Body of pancreas (tissue), 4 donors: Measurements from ENCODE around the gene AIM2. TPM values are rescaled to one million over a fixed set of nuclear protein-coding genes. Genes with fewer than 3 reads are reported as not detected.
"Not testable (repeated sequence)": the region's sequence is repeated elsewhere in the genome, so short reads cannot be mapped to it uniquely, and the experiment has no call there.

ENCODE experiments used
- ATAC-seq: fragments of 150-250 bp; one replicate; pipeline ENCODE4 v1.9.1; 2016
- DNase-seq, 4 donors: peaks; one replicate each; pipeline ENCODE4 v3.0.0-alpha.2; 2019
- H3K27ac ChIP-seq, 4 donors: fragments of 200-600 bp; sonication (generic); 1 replicate in 3 of 4; 2 replicates in 1 of 4; pipeline versions ENCODE4 v1.5.1 to v1.6.1; 2016 to 2019; ENCODE audit warnings: mild to moderate bottlenecking in 1 of 4, mixed read lengths in 1 of 4, moderate library complexity in 1 of 4
- H3K27me3 ChIP-seq, 2 donors: fragments of 200-600 bp; sonication (generic); one replicate each; pipeline ENCODE4 v1.6.0; 2016; ENCODE audit warnings: mild to moderate bottlenecking in 1 of 2
- H3K36me3 ChIP-seq, 2 donors: fragments of 200-600 bp; sonication (generic); replicated peaks in 1 of 2; 2 replicates each; pipeline ENCODE4 v1.5.1; 2016; ENCODE audit warnings: low read depth in 2 of 2; ENCODE audit not compliant: insufficient read depth in 1 of 2
- H3K4me1 ChIP-seq: fragments of 200-600 bp; sonication (generic); one replicate; pipeline ENCODE4 v1.6.0; 2016
- H3K4me3 ChIP-seq, 2 donors: fragments of 200-600 bp; sonication (generic); 1 replicate in 1 of 2; 2 replicates in 1 of 2; pipeline ENCODE4 v1.5.1; 2016 to 2019
- H3K9me3 ChIP-seq, 3 donors: fragments of 200-600 bp; sonication (generic); 1 replicate in 2 of 3; 2 replicates in 1 of 3; pipeline ENCODE4 v1.5.1; 2016
- CTCF ChIP-seq, 7 experiments: fragments of 450-650 bp in 4 of 7; fragments of 200-600 bp in 3 of 7; sonication (generic) in 3 of 7; IDR thresholded peaks; one replicate each; pipeline ENCODE4 v1.5.1; 2016 to 2019; ENCODE audit warnings: antibody characterized with exemption in 7 of 7
- POLR2A ChIP-seq, 3 donors: fragments of 450-650 bp; IDR thresholded peaks; one replicate each; pipeline ENCODE4 v1.6.1; 2016; ENCODE audit warnings: antibody characterized with exemption in 3 of 3, mild to moderate bottlenecking in 2 of 3
- WGBS, 2 donors: methylation state at CpG; one replicate each; pipeline ENCODE4 v1.1.5; 2017; 5-methylcytosine and 5-hydroxymethylcytosine counted together
- intact Hi-C: fragments of 100-400 bp; cut with DNase I; formaldehyde crosslinking; loops from one replicate; pipeline ENCODE4 v1.15.1; 2023
- total RNA-seq, 2 donors: library from RNA; depleted of rRNA; stranded (reverse); fragments of >200 nt; gene quantifications; one replicate each; pipeline ENCODE4 v1.1.0, GENCODE V29; 2016

Gene AIM2
- total RNA-seq, 2 donors from 2014 or later = not detected

DNA sequence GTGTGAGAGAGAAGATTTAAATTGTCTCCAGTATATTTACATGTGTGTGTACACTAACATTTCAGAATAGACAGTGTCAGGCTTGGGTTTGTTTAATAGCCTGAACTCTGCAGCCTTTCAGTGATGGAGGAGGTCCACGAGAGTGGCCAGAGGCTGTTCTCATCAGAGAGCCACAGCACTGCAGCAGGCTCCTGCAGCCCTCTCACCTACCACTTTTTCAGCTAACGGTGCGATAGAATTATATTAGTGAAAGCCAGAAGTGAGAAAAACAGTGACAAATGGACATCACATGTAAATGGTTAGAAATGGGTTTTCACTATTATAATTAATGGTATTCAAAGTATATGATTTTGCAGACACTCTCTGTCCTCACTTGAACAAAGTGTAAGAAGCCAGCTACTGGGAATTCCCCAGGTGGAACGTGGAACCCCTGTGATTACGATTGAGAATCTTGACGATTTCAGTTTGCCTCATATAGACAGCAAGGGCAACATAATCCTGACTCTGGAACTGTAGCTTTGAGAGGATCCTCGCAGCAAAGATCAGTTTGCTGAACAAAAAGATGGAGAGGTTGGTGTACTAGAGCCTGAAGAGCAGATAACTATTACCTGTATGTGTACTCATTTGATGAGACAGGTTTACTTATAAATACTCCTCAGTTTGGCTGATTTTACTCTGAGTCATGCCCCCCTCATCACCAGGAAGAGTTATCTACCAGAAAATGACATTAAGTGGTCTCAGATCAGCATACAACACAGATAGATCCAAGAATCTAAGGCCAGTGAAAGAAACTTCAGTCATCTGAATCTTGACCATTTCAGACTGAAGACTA is 35.5 kb downstream of the AIM2 start:
- Histone ChIP-seq H3K4me1 (no peaks in the 10 kb centered on the region), H3K27ac (no peak overlapping the region), H3K4me3 (no peak overlapping the region), H3K36me3 (no peaks in the 10 kb centered on the region), H3K27me3 (no peaks in the 10 kb centered on the region), H3K9me3 (no peaks in the 10 kb centered on the region)
- intact Hi-C loops = no loop called here
- TF ChIP-seq POLR2A (IDR thresholded peaks at IDR 0.05) = no peak
- no peak for TF ChIP-seq CTCF (IDR thresholded peaks at IDR 0.05)
- 61 to 65% methylated on average over 7 of the region's 7 CpGs for WGBS, 2 donors
- DNase-seq (no peak), ATAC-seq (no peak)

- WGBS, 2 donors = 62 to 69% methylated on average over 1 of the region's 1 CpG
- H3K4me1 ChIP-seq = no peaks in the 10 kb centered on the region
- no peaks in the 10 kb centered on the region for H3K27me3 ChIP-seq
- ATAC-seq = no peak
- no peaks in the 10 kb centered on the region for H3K9me3 ChIP-seq
- no peak for DNase-seq
- no peaks in the 10 kb centered on the region for H3K36me3 ChIP-seq
- intact Hi-C loops = no loop called here
- no peak overlapping the region for H3K4me3 ChIP-seq
- TF ChIP-seq POLR2A (IDR thresholded peaks at IDR 0.05) (no peak), CTCF (IDR thresholded peaks at IDR 0.05) (no peak)
- H3K27ac ChIP-seq = no peak overlapping the region
Measured at GRCh38 chr1:159040206-159040605, 36.4 kb downstream of the AIM2 start.

DNA sequence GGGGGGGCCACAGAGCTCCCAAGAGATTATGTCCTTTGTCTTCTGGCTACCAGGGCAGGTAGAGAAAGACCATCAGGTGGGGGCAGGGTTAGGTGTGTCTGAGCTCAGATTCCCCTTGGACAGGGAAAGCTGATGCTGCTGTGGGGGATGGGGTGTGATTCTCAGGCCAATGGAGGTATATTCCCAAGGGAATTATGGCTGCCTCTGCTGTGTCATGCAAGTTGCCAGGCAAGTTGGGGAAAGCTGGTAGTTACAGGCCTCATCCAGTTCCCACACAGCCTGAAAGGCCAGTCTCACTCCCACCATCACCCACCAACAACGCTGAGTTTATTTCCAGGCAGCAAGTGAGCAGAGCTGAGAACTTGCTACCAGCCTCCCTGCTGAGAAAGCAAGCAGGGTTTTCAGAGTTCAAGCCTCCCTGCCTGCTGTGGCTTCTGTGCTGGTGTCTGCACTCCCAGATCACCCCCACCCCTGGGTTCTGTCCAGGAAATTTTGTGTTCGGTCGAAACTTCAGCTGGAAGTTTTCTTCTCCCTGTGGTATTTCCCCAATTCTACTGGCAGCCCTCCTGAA is 45.6 kb downstream of the AIM2 start:
- Histone ChIP-seq H3K9me3 (no peaks in the 10 kb centered on the region), H3K27me3 (no peaks in the 10 kb centered on the region), H3K27ac (no peak overlapping the region), H3K4me1 (no peaks in the 10 kb centered on the region), H3K4me3 (no peak overlapping the region), H3K36me3 (no peaks in the 10 kb centered on the region)
- intact Hi-C loops = no loop called here
- TF ChIP-seq CTCF (IDR thresholded peaks at IDR 0.05) = no peak
- no peak for TF ChIP-seq POLR2A (IDR thresholded peaks at IDR 0.05)
- no peak for ATAC-seq
- 49 to 51% methylated on average over 3 of the region's 3 CpGs for WGBS, 2 donors
- DNase-seq = no peak

DNA sequence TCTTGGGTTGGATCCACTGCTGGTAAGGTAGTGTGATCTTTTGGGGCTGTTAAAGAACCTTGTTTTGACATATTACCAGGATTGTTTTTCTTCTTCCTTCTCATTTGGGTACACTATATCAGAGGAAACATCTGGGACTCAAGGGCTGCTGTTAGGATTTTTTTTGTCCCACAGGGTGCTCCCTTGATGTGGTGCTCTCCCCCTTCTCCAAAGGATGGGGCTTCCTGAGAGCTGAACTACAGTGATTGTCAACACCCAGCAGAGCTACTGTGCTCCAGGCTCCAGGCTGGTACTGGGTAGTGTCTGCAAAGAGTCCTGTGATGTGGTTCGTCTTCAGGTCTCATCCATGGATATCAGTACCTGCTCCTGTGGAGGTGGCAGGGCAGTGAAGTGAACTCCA is 46.3 kb downstream of the AIM2 start:
- 36 to 53% methylated on average over 1 of the region's 1 CpG for WGBS, 2 donors

DNA sequence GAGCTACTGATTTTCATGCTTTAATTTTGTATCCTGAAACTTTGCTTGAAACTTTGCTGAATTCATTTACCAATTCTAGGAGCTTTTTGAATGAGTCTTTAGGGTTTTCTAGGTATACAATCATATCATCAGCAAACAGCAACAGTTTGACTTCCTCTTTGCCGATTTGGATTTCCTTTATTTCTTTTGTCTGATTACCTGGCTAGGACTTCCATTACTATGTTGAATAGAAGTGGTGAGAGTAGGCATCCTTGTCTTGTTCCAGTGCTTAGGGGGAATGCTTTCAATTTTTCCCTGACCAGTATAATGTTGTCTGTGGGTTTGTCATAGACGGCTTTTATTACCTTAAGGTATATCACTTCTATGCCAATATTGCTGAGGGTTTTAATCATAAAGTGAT is 49.7 kb downstream of the AIM2 start:
- H3K27ac ChIP-seq, H3K4me3 ChIP-seq, H3K4me1 ChIP-seq, DNase-seq, H3K36me3 ChIP-seq, ATAC-seq, H3K9me3 ChIP-seq, intact Hi-C loops, H3K27me3 ChIP-seq: not testable (repeated sequence)
- 68 to 72% methylated on average over 2 of the region's 2 CpGs for WGBS, 2 donors

More for the DNA sequence above, 46.3 kb downstream of the AIM2 start:
- no peak for ATAC-seq
- DNase-seq = no peak
- Histone ChIP-seq H3K27ac (no peak overlapping the region), H3K9me3 (no peaks in the 10 kb centered on the region), H3K27me3 (no peaks in the 10 kb centered on the region), H3K36me3 (no peaks in the 10 kb centered on the region), H3K4me1 (no peaks in the 10 kb centered on the region), H3K4me3 (no peak overlapping the region)
- intact Hi-C loops = no loop called here
- TF ChIP-seq CTCF (IDR thresholded peaks at IDR 0.05) (no peak), POLR2A (IDR thresholded peaks at IDR 0.05) (no peak)
